ENCODE data around the gene NME4.
"Not testable (repeated sequence)": the region's sequence is repeated elsewhere in the genome, so short reads cannot be mapped to it uniquely, and the experiment has no call there.

NME4 gene

DNA sequence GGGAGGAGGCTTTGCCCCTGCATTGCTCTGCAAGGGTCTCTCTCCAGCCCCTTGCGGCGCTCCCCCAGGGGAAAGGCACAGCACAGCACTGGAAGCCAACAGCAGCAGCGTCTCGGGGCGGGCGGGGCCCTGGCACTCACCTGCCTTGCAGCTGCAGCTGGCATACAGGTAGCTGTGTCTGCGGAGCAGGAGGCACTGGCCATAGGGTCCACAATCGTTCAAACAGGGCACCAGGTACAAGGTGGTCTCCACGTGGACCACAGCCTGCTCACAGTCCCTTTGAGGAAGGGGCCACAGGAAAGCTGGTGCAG lies 22.4 kb upstream of the NME4 start:
- no peak for DNase-seq (ENCODE audit: low read depth)
- TF ChIP-seq, protein P1, sequence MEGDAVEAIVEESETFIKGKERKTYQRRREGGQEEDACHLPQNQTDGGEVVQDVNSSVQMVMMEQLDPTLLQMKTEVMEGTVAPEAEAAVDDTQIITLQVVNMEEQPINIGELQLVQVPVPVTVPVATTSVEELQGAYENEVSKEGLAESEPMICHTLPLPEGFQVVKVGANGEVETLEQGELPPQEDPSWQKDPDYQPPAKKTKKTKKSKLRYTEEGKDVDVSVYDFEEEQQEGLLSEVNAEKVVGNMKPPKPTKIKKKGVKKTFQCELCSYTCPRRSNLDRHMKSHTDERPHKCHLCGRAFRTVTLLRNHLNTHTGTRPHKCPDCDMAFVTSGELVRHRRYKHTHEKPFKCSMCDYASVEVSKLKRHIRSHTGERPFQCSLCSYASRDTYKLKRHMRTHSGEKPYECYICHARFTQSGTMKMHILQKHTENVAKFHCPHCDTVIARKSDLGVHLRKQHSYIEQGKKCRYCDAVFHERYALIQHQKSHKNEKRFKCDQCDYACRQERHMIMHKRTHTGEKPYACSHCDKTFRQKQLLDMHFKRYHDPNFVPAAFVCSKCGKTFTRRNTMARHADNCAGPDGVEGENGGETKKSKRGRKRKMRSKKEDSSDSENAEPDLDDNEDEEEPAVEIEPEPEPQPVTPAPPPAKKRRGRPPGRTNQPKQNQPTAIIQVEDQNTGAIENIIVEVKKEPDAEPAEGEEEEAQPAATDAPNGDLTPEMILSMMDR (IDR thresholded peaks at IDR 0.05; ENCODE audit: insufficient read depth, low read depth, low read length, missing control alignments): no peak
- no peak overlapping the region for H3K4me3 ChIP-seq (ENCODE audit: low read length)

GRCh38 chr16:375212-375611 lies 21.8 kb upstream of the NME4 start:
- no peak overlapping the region for H3K4me3 ChIP-seq (ENCODE audit: low read length)
- no peak for DNase-seq (ENCODE audit: low read depth)
- TF ChIP-seq, protein P1 (IDR thresholded peaks at IDR 0.05; ENCODE audit: insufficient read depth, low read depth, low read length, missing control alignments): no peak

- no peak overlapping the region for H3K4me3 ChIP-seq (ENCODE audit: low read length)
- DNase-seq (ENCODE audit: low read depth): no peak
- TF ChIP-seq, protein P1 (IDR thresholded peaks at IDR 0.05; ENCODE audit: insufficient read depth, low read depth, low read length, missing control alignments): no peak
Measured at GRCh38 chr16:375927-376816, 20.8 kb upstream of the NME4 start.

DNA sequence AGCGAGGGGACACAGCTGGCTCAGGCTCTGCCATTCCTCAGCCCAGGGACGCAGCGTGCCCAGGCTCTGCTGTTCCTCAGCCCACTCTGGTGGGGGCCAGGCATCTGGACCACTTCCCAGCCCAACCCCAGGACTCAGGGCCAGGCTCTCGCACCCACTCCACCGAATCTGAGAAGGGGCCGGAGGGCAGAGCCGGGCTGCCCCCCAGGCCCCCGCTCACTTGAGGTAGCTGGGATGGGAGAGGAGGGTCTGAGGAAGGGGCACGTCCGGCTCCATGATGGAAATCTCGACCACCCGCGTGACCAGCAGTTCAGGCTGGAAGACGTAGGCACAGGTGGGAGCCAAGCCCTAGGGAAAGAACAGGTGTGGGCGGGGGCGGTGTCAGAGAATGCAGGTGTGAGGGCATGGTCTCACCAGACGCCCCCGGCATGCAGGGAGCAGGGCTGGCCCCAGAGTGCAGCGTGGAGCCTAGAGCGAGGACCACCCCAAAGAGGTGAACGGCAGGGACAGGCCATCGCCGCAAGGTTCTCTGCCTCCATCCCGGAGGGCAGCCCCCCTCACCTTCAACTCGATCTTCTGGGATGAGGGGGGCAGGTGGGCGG lies 20.1 kb upstream of the NME4 start:
- no peak overlapping the region for H3K4me3 ChIP-seq (ENCODE audit: low read length)
- DNase-seq (ENCODE audit: low read depth): no peak
- TF ChIP-seq, protein P1 (IDR thresholded peaks at IDR 0.05; ENCODE audit: insufficient read depth, low read depth, low read length, missing control alignments): no peak

DNA sequence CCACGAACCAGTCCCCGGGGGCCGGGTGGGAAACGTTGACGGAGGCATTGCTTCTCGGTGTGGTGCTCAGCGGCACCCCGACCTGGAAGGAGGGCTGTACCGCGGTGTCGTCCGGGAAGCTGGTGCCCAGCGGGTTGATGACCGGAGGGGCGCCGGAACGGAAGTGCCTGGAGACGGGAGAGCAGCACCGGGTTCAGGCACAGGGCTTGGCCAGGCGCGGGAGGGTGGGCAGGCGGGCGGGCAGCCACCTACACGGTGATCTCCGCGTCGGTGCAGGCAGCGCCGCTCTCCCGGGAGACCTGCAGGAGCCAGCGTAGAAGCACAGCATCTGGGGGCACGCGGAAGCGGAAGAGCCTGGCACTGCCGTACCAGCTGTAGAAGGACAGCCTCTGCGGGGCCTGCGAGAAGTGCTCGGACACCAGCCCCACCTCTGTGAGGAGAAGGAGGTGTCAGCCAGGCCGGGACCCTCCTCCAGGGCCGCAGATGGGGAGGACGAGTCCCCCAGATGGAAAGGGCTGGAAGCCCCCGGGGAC lies 19.5 kb upstream of the NME4 start:
- no peak overlapping the region for H3K4me3 ChIP-seq (ENCODE audit: low read length)
- TF ChIP-seq, protein P1 (IDR thresholded peaks at IDR 0.05; ENCODE audit: insufficient read depth, low read depth, low read length, missing control alignments): no peak
- DNase-seq (ENCODE audit: low read depth): no peak

GRCh38 chr16:378113-378820 lies 18.7 kb upstream of the NME4 start:
- not testable (repeated sequence) for H3K4me3 ChIP-seq (ENCODE audit: low read length)

DNA sequence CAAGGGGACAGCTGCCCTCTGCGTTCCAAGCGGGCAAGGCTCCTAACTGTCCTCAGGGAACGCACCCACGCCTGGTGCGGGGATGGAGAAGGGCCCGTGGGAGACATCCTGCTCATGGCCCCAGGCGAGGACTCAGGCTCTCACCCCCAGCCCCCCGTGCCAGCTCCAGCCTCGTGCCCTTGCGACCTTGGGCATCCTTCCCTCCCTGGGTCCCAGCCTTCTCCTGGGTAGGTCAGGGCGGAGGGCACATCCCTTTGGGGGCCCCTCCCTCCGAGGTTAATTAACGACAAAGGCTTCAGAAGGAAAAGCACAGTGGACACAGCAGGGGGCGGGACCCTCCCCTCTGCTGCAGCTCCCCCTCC lies 18.2 kb upstream of the NME4 start:
- no peak for DNase-seq (ENCODE audit: low read depth)
- TF ChIP-seq, protein P1 (IDR thresholded peaks at IDR 0.05; ENCODE audit: insufficient read depth, low read depth, low read length, missing control alignments): no peak
- no peak overlapping the region for H3K4me3 ChIP-seq (ENCODE audit: low read length)

More at GRCh38 chr16:378113-378820, 18.7 kb upstream of the NME4 start:
- not testable (repeated sequence) for DNase-seq (ENCODE audit: low read depth)

Data from epithelial cell of esophagus (primary cell).